Caco-2 (cell line): ENCODE data around the gene MACROD2. TPM values are rescaled to one million over a fixed set of nuclear protein-coding genes. Genes with fewer than 3 reads are reported as not detected.

Experiments
- BruUV-seq: library from RNA; stranded (reverse); fragments of 400-500 nt; replicated peaks from 2 replicates; lab custom pipeline; 2021; lab: Mats Ljungman, UMichigan
- CTCF ChIA-PET: fragments of 300-600 bp; sonication (Branson Sonifier 250); formaldehyde crosslinking; loops from one replicate; lab custom pipeline; 2022; ENCODE audit warnings: antibody characterized with exemption; lab: Charles Lee
- POLR2A ChIA-PET: fragments of 300-600 bp; sonication (Branson Sonifier 250); formaldehyde crosslinking; loops from one replicate; lab custom pipeline; 2022; ENCODE audit warnings: antibody characterized with exemption; lab: Charles Lee
- DNase-seq, 2 experiments: peaks; one replicate each; pipeline versions ENCODE4 v3.0.0 to v3.0.0-alpha.2; 2020 to 2022
- H3K27me3 ChIP-seq: replicated peaks from 2 replicates; pipeline ENCODE4 v1.6.0; 2011; ENCODE audit warnings: low read length; ENCODE audit not compliant: control insufficient read depth, insufficient read depth
- H3K36me3 ChIP-seq: 2 replicates; pipeline ENCODE4 v1.5.1; 2011; ENCODE audit warnings: low read length; ENCODE audit not compliant: control insufficient read depth, insufficient read depth
- H3K4me1 ChIP-seq: fragments of 250-450 bp; sonication (Bioruptor Pico); 2 replicates; pipeline ENCODE4 v1.5.1; 2020; ENCODE audit warnings: mild to moderate bottlenecking
- H3K4me3 ChIP-seq: 2 replicates; pipeline ENCODE4 v1.5.1; 2011; ENCODE audit warnings: low read depth, mild to moderate bottlenecking, control low read depth, low read length
- H3K9me3 ChIP-seq: fragments of 250-450 bp; sonication (Bioruptor Pico); 2 replicates; pipeline ENCODE4 v1.5.1; 2020; ENCODE audit warnings: mild to moderate bottlenecking, moderate library complexity
- H3K27ac Mint-ChIP-seq: one replicate; pipeline ENCODE4 v1.8.0; 2022; ENCODE audit warnings: mixed read lengths; ENCODE audit not compliant: unreplicated experiment
- H3K27me3 Mint-ChIP-seq: one replicate; pipeline ENCODE4 v1.8.0; 2022; ENCODE audit warnings: mixed read lengths; ENCODE audit not compliant: insufficient read depth, unreplicated experiment
- H3K36me3 Mint-ChIP-seq: one replicate; pipeline ENCODE4 v1.8.0; 2022; ENCODE audit warnings: mild to moderate bottlenecking, mixed read lengths; ENCODE audit not compliant: insufficient read depth, unreplicated experiment
- H3K4me1 Mint-ChIP-seq: one replicate; pipeline ENCODE4 v1.8.0; 2022; ENCODE audit warnings: low read depth, mixed read lengths; ENCODE audit not compliant: unreplicated experiment
- H3K4me3 Mint-ChIP-seq: one replicate; pipeline ENCODE4 v1.8.0; 2022; ENCODE audit warnings: mild to moderate bottlenecking, moderate library complexity, mixed read lengths; ENCODE audit not compliant: unreplicated experiment
- H3K9me3 Mint-ChIP-seq: one replicate; pipeline ENCODE4 v1.8.0; 2022; ENCODE audit warnings: mixed read lengths; ENCODE audit not compliant: unreplicated experiment
- CTCF ChIP-seq, 2 experiments: fragments of 200-600 bp in 1 of 2; IDR thresholded peaks; 1 replicate in 1 of 2; 2 replicates in 1 of 2; pipeline versions ENCODE4 v1.5.1 to v1.8.0; 2011 to 2022; ENCODE audit warnings: antibody characterized with exemption in 1 of 2, control low read depth in 1 of 2, inconsistent platforms in 1 of 2, low read depth in 1 of 2, low read length in 1 of 2, mild to moderate bottlenecking in 1 of 2, moderate library complexity in 1 of 2; ENCODE audit not compliant: insufficient read depth in 1 of 2, severe bottlenecking in 1 of 2, unreplicated experiment in 1 of 2
- intact Hi-C: fragments of 100-400 bp; cut with micrococcal nuclease; formaldehyde crosslinking; loops from one replicate; pipeline ENCODE4 v1.10.0; 2022; ENCODE audit not compliant: unreplicated experiment
- total RNA-seq: library from RNA; stranded (reverse); gene quantifications from 2 replicates; pipeline ENCODE4 v1.2.3, GENCODE V29; 2022

Gene MACROD2
- total RNA-seq, 1 experiment from 2014 or later, result 6.4 TPM

GRCh38 chr20:15863735-15864134 lies 1868.4 kb downstream of the MACROD2 start:
- POLR2A ChIA-PET, result no interaction called here

GRCh38 chr20:15865553-15865952 lies 1870.2 kb downstream of the MACROD2 start:
- H3K27ac Mint-ChIP-seq, result no peak overlapping the region
- no peaks in the 10 kb centered on the region for H3K9me3 Mint-ChIP-seq
- ChIA-PET POLR2A (no interaction called here), CTCF (no interaction called here)
- H3K4me3 Mint-ChIP-seq, result no peak overlapping the region
- no peaks in the 10 kb centered on the region for H3K27me3 Mint-ChIP-seq
- no peaks in the 10 kb centered on the region for H3K9me3 ChIP-seq
- H3K4me1 ChIP-seq, result no peaks in the 10 kb centered on the region; the same call in 1 of the 2 replicates
- no peaks in the 10 kb centered on the region for H3K4me1 Mint-ChIP-seq
- intact Hi-C loops, result loop anchor here (10.0 kb wide), 1 partner anchor 609 kb away; no protein-coding TSS in a partner anchor
- H3K36me3 Mint-ChIP-seq, result no peaks in the 10 kb centered on the region
- no peak for TF ChIP-seq CTCF (IDR thresholded peaks at IDR 0.05; ENCODE audit: insufficient read depth in 1 of 2, low read depth in 1 of 2, low read length in 1 of 2, severe bottlenecking in 1 of 2, unreplicated experiment in 1 of 2)
- no TSS peak for BruUV-seq
- no peaks in the 10 kb centered on the region for H3K36me3 ChIP-seq
- H3K27me3 ChIP-seq, result no peaks in the 10 kb centered on the region
- DNase-seq, result no peak
- no peak overlapping the region for H3K4me3 ChIP-seq

More at GRCh38 chr20:15863735-15864134, 1868.4 kb downstream of the MACROD2 start:
- no peaks in the 10 kb centered on the region for H3K27me3 ChIP-seq
- BruUV-seq, result no TSS peak
- CTCF ChIA-PET, result no interaction called here
- no peak for DNase-seq
- no peaks in the 10 kb centered on the region for H3K9me3 ChIP-seq
- TF ChIP-seq CTCF (IDR thresholded peaks at IDR 0.05; ENCODE audit: insufficient read depth in 1 of 2, low read depth in 1 of 2, low read length in 1 of 2, severe bottlenecking in 1 of 2, unreplicated experiment in 1 of 2), result no peak
- no peak overlapping the region for H3K4me3 Mint-ChIP-seq
- H3K4me1 ChIP-seq, result no peaks in the 10 kb centered on the region; the same call in 1 of the 2 replicates
- no peaks in the 10 kb centered on the region for H3K4me1 Mint-ChIP-seq
- H3K9me3 Mint-ChIP-seq, result no peaks in the 10 kb centered on the region
- H3K4me3 ChIP-seq, result no peak overlapping the region
- no peaks in the 10 kb centered on the region for H3K36me3 Mint-ChIP-seq
- no peaks in the 10 kb centered on the region for H3K36me3 ChIP-seq
- H3K27me3 Mint-ChIP-seq, result no peaks in the 10 kb centered on the region
- no peak overlapping the region for H3K27ac Mint-ChIP-seq
- intact Hi-C loops, result loop anchor here (10.0 kb wide), 1 partner anchor 611 kb away; no protein-coding TSS in a partner anchor

GRCh38 chr20:15866916-15867730 lies 1871.8 kb downstream of the MACROD2 start:
- no peak overlapping the region for H3K27ac Mint-ChIP-seq
- no peaks in the 10 kb centered on the region for H3K9me3 Mint-ChIP-seq
- Histone ChIP-seq H3K9me3 (no peaks in the 10 kb centered on the region), H3K36me3 (no peaks in the 10 kb centered on the region), H3K4me1 (no peaks in the 10 kb centered on the region), H3K27me3 (no peaks in the 10 kb centered on the region), H3K4me3 (no peak overlapping the region)
- no peak for TF ChIP-seq CTCF (IDR thresholded peaks at IDR 0.05; ENCODE audit: insufficient read depth in 1 of 2, low read depth in 1 of 2, low read length in 1 of 2, severe bottlenecking in 1 of 2, unreplicated experiment in 1 of 2)
- DNase-seq, result no peak
- H3K4me1 Mint-ChIP-seq, result no peaks in the 10 kb centered on the region
- intact Hi-C loops, result loop anchor here (10.0 kb wide), 1 partner anchor 608 kb away; no protein-coding TSS in a partner anchor
- H3K4me3 Mint-ChIP-seq, result no peak overlapping the region
- no peaks in the 10 kb centered on the region for H3K27me3 Mint-ChIP-seq
- CTCF ChIA-PET, result no interaction called here
- POLR2A ChIA-PET, result no interaction called here
- no TSS peak for BruUV-seq
- H3K36me3 Mint-ChIP-seq, result no peaks in the 10 kb centered on the region
